ENCODE data around the gene PKN2.

The PKN2 gene

GRCh38 chr1:88777604-88778149, 93.6 kb downstream of the PKN2 start:
- TF ChIP-seq EZH2phosphoT487 (IDR thresholded peaks at IDR 0.05; ENCODE audit: borderline replicate concordance, low read length), result no peak
- TF ChIP-seq, protein P1, sequence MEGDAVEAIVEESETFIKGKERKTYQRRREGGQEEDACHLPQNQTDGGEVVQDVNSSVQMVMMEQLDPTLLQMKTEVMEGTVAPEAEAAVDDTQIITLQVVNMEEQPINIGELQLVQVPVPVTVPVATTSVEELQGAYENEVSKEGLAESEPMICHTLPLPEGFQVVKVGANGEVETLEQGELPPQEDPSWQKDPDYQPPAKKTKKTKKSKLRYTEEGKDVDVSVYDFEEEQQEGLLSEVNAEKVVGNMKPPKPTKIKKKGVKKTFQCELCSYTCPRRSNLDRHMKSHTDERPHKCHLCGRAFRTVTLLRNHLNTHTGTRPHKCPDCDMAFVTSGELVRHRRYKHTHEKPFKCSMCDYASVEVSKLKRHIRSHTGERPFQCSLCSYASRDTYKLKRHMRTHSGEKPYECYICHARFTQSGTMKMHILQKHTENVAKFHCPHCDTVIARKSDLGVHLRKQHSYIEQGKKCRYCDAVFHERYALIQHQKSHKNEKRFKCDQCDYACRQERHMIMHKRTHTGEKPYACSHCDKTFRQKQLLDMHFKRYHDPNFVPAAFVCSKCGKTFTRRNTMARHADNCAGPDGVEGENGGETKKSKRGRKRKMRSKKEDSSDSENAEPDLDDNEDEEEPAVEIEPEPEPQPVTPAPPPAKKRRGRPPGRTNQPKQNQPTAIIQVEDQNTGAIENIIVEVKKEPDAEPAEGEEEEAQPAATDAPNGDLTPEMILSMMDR (IDR thresholded peaks at IDR 0.05; ENCODE audit: low read depth, low read length, poor library complexity, severe bottlenecking), result no peak
- no peaks in the 10 kb centered on the region for H3K9me3 ChIP-seq (ENCODE audit: control insufficient read depth, insufficient read depth, low read length)
- H3K79me2 ChIP-seq (ENCODE audit: control insufficient read depth, low read length), result no peaks in the 10 kb centered on the region
- H3K4me1 ChIP-seq (ENCODE audit: control insufficient read depth, low read length), result no peaks in the 10 kb centered on the region
- H4K20me1 ChIP-seq (ENCODE audit: control insufficient read depth, insufficient read depth, low read depth, low read length), result no peaks in the 10 kb centered on the region
- no peak overlapping the region for H3K4me3 ChIP-seq (ENCODE audit: low read length)
- H3K36me3 ChIP-seq (ENCODE audit: control insufficient read depth, low read length), result peaks cover 64% of the 10 kb centered on the region
- H3K9me2 ChIP-seq (replicated peaks; ENCODE audit: control insufficient read depth, low read length), result no peaks in the 10 kb centered on the region
- peaks cover 3% of the 10 kb centered on the region; the same call in 1 of the 2 replicates for H3F3A ChIP-seq (ENCODE audit: control insufficient read depth, insufficient read depth)
- no peak overlapping the region for H3K4me2 ChIP-seq (ENCODE audit: low read length)
- H3K27ac ChIP-seq (ENCODE audit: low read depth, low read length), result no peak overlapping the region
- no peaks in the 10 kb centered on the region for H3K27me3 ChIP-seq (ENCODE audit: control insufficient read depth, low read length)

- Histone ChIP-seq H3K9me3 (ENCODE audit: control insufficient read depth, insufficient read depth, low read length) (no peaks in the 10 kb centered on the region), H3K79me2 (ENCODE audit: control insufficient read depth, low read length) (no peaks in the 10 kb centered on the region), H3F3A (ENCODE audit: control insufficient read depth, insufficient read depth) (peaks cover 3% of the 10 kb centered on the region; the same call in 1 of the 2 replicates), H3K4me2 (ENCODE audit: low read length) (no peak overlapping the region), H3K4me1 (ENCODE audit: control insufficient read depth, low read length) (no peaks in the 10 kb centered on the region), H3K4me3 (ENCODE audit: low read length) (no peak overlapping the region), H3K36me3 (ENCODE audit: control insufficient read depth, low read length) (peaks cover 59% of the 10 kb centered on the region), H3K9me2 (replicated peaks; ENCODE audit: control insufficient read depth, low read length) (no peaks in the 10 kb centered on the region), H3K27me3 (ENCODE audit: control insufficient read depth, low read length) (no peaks in the 10 kb centered on the region), H4K20me1 (ENCODE audit: control insufficient read depth, insufficient read depth, low read depth, low read length) (no peaks in the 10 kb centered on the region), H3K27ac (ENCODE audit: low read depth, low read length) (no peak overlapping the region)
- no peak for TF ChIP-seq EZH2phosphoT487 (IDR thresholded peaks at IDR 0.05; ENCODE audit: borderline replicate concordance, low read length)
- TF ChIP-seq, protein P1 (IDR thresholded peaks at IDR 0.05; ENCODE audit: low read depth, low read length, poor library complexity, severe bottlenecking), result no peak
These were observed 95.8 kb downstream of the PKN2 start for GRCh38 chr1:88779880-88780279.

DNA sequence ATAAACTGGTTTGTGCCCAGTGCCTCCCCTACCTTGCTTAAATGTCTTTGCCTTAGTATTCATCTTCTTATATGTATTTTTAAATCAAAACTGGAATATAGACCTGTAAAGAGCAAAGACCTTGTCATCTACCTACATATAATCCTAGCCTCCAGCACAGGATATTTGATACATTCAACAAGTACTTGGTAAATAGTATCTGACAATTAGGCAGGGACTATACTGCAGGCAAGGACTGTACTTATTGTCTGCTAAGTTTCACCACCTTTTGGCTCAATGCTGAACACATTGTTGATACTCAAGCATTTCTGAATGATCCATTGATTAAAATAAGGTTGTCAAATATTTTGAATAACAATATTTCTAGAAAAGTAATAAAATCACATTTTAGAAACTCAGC, 96.4 kb downstream of the PKN2 start:
- no peaks in the 10 kb centered on the region for H3K9me2 ChIP-seq (replicated peaks; ENCODE audit: control insufficient read depth, low read length)
- TF ChIP-seq EZH2phosphoT487 (IDR thresholded peaks at IDR 0.05; ENCODE audit: borderline replicate concordance, low read length), result no peak
- TF ChIP-seq, protein P1 (IDR thresholded peaks at IDR 0.05; ENCODE audit: low read depth, low read length, poor library complexity, severe bottlenecking), result no peak
- no peak overlapping the region for H3K4me2 ChIP-seq (ENCODE audit: low read length)
- H3F3A ChIP-seq (ENCODE audit: control insufficient read depth, insufficient read depth), result peaks cover 3% of the 10 kb centered on the region; the same call in 1 of the 2 replicates
- no peak overlapping the region for H3K27ac ChIP-seq (ENCODE audit: low read depth, low read length)
- no peaks in the 10 kb centered on the region for H4K20me1 ChIP-seq (ENCODE audit: control insufficient read depth, insufficient read depth, low read depth, low read length)
- H3K9me3 ChIP-seq (ENCODE audit: control insufficient read depth, insufficient read depth, low read length), result no peaks in the 10 kb centered on the region
- peaks cover 59% of the 10 kb centered on the region for H3K36me3 ChIP-seq (ENCODE audit: control insufficient read depth, low read length)
- no peak overlapping the region for H3K4me3 ChIP-seq (ENCODE audit: low read length)
- H3K4me1 ChIP-seq (ENCODE audit: control insufficient read depth, low read length), result no peaks in the 10 kb centered on the region
- no peaks in the 10 kb centered on the region for H3K27me3 ChIP-seq (ENCODE audit: control insufficient read depth, low read length)
- no peaks in the 10 kb centered on the region for H3K79me2 ChIP-seq (ENCODE audit: control insufficient read depth, low read length)
